Vagina (tissue), 2 donors: ENCODE data around the gene RNF144A.

ENCODE experiments used
- CTCF ChIP-seq, 3 experiments: fragments of 450-650 bp in 2 of 3; fragments of 200-600 bp in 1 of 3; sonication (generic) in 1 of 3; IDR thresholded peaks; one replicate each; pipeline ENCODE4 v1.5.1; 2017 to 2019; ENCODE audit warnings: antibody characterized with exemption in 3 of 3, mild to moderate bottlenecking in 2 of 3, moderate library complexity in 2 of 3
- POLR2AphosphoS5 ChIP-seq, 2 donors: sonication (generic); formaldehyde crosslinking; IDR thresholded peaks; one replicate each; pipeline ENCODE4 v1.9.0; 2017; ENCODE audit warnings: antibody characterized with exemption in 2 of 2, mild to moderate bottlenecking in 2 of 2, low read depth in 1 of 2; ENCODE audit not compliant: insufficient read depth in 1 of 2

DNA sequence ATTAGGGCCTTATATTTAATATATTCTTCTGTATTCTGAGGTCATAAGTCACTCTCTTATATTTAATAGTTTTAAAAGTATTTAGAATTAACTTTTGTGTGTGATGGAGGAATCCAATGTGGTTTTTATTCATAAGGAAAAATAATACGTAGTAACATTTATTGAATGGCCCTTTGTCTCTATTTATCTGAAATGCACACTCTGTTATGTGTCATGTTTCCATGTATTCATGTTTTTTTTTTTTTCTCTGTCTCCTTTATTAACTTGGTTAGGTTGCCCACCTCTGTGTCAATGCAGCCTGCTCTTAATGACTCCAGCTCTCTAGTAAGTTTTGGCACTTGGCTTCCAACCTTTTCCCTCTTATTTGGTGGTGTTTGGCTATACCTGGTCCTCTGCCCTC is 33.8 kb downstream of the RNF144A start:
- TF ChIP-seq POLR2AphosphoS5 (IDR thresholded peaks at IDR 0.05; ENCODE audit: insufficient read depth in 1 of 2, low read depth in 1 of 2) (no peak), CTCF (IDR thresholded peaks at IDR 0.05) (no peak)
